HFFc6 (cell line): Measurements from ENCODE around the gene UBE2F. TPM values are rescaled to one million over a fixed set of nuclear protein-coding genes. Genes with fewer than 3 reads are reported as not detected.
A peak's percentile ranks its signal among the peaks of the same experiment; 100 is the strongest.

Source experiments
- DNase-seq: peaks from one replicate; pipeline ENCODE4 v3.0.0-alpha.2; 2018
- H3K27ac Mint-ChIP-seq: 2 replicates; pipeline ENCODE4 v1.8.0; 2020; ENCODE audit warnings: mild to moderate bottlenecking, mixed read lengths
- H3K27me3 Mint-ChIP-seq: 2 replicates; pipeline ENCODE4 v1.8.0; 2021; ENCODE audit warnings: mild to moderate bottlenecking, moderate library complexity, mixed read lengths; ENCODE audit not compliant: insufficient read depth
- H3K36me3 Mint-ChIP-seq: 2 replicates; pipeline ENCODE4 v1.8.0; 2021; ENCODE audit warnings: low read depth, mixed read lengths
- H3K4me1 Mint-ChIP-seq: 2 replicates; pipeline ENCODE4 v1.8.0; 2020; ENCODE audit warnings: low read depth, mixed read lengths
- H3K4me3 Mint-ChIP-seq: 2 replicates; pipeline ENCODE4 v1.8.0; 2020; ENCODE audit warnings: mild to moderate bottlenecking, moderate library complexity, mixed read lengths
- H3K9me3 Mint-ChIP-seq: 2 replicates; pipeline ENCODE4 v1.8.0; 2020; ENCODE audit warnings: mild to moderate bottlenecking, mixed read lengths
- total RNA-seq, 6 experiments: library from RNA; stranded (reverse); fragmentation: NEBNext Ultra II Directional; extraction: Animal tissue kit (Norgen Biotek cat#: 25700); gene quantifications; 2 replicates in 1 of 6; 3 replicates in 5 of 6; pipeline ENCODE4 v1.2.3, GENCODE V29; 2021
- TF ChIP-seq, protein P1 (sequence below): fragments of 200-600 bp; sonication (generic); IDR thresholded peaks from 2 replicates; pipeline ENCODE4 v1.5.0; 2021; ENCODE audit warnings: antibody characterized with exemption, mild to moderate bottlenecking

UBE2F gene
- total RNA-seq, 6 experiments from 2014 or later = 48.7 to 54.1 (median 51.5) TPM

DNA sequence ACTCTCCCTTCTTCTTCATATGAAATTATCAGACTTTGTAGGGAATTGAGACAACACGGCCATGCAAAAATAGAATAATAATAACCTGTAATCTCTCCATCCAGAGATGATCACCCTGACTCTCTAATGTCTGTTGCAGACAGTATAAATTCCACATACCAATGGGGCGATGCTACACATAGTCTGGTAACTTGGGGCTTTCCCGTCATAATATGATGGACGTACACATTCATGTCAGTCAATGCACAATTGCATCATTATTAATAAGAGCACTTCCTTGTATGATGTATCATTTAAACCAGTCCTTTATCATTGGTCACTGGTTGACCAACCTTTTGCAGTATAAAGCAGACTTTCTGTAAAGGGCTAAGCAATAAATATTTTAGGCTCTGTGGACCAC is 54.5 kb downstream of the UBE2F start:
- no peaks in the 10 kb centered on the region for H3K9me3 Mint-ChIP-seq
- no peaks in the 10 kb centered on the region for H3K27me3 Mint-ChIP-seq
- TF ChIP-seq, protein P1, sequence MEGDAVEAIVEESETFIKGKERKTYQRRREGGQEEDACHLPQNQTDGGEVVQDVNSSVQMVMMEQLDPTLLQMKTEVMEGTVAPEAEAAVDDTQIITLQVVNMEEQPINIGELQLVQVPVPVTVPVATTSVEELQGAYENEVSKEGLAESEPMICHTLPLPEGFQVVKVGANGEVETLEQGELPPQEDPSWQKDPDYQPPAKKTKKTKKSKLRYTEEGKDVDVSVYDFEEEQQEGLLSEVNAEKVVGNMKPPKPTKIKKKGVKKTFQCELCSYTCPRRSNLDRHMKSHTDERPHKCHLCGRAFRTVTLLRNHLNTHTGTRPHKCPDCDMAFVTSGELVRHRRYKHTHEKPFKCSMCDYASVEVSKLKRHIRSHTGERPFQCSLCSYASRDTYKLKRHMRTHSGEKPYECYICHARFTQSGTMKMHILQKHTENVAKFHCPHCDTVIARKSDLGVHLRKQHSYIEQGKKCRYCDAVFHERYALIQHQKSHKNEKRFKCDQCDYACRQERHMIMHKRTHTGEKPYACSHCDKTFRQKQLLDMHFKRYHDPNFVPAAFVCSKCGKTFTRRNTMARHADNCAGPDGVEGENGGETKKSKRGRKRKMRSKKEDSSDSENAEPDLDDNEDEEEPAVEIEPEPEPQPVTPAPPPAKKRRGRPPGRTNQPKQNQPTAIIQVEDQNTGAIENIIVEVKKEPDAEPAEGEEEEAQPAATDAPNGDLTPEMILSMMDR = no peak
- H3K27ac Mint-ChIP-seq = no peak overlapping the region
- H3K36me3 Mint-ChIP-seq = peaks cover 20% of the 10 kb centered on the region
- DNase-seq = no peak
- H3K4me3 Mint-ChIP-seq = no peak overlapping the region
- H3K4me1 Mint-ChIP-seq = peaks cover 26% of the 10 kb centered on the region

DNA sequence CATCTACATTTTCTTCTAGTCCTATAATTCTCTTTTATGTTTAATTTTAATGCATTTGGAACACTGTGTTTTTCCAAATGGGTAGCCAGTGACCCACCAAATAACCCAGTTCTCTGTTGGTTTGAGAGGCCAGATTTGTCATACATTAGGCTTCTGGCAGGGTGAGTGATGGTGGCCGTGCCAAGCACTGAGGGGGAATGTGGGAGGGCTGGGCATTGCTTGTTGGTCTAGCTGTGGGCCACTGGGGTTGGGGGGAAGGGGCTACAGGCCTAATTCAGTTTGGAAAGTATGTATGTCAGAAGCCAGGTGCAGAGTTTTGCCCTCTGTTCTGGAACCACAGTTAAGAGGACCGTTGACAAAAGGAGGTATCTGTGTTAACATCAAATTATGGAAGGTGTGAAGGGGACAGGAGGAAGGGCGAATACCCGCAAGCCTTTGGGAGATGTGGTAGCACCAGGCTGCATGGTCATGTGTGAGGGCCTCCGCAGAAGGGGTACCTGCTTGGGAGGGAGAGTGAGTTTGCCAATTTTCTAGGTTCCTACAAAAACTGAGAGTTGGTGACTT is 55.9 kb downstream of the UBE2F start:
- Mint-ChIP-seq H3K27me3 (no peaks in the 10 kb centered on the region; the same call in 1 of the 2 replicates), H3K4me1 (peaks cover 38% of the 10 kb centered on the region), H3K4me3 (no peak overlapping the region), H3K36me3 (peaks cover 22% of the 10 kb centered on the region), H3K9me3 (no peaks in the 10 kb centered on the region), H3K27ac (no peak overlapping the region)
- TF ChIP-seq, protein P1 = no peak
- no peak for DNase-seq

DNA sequence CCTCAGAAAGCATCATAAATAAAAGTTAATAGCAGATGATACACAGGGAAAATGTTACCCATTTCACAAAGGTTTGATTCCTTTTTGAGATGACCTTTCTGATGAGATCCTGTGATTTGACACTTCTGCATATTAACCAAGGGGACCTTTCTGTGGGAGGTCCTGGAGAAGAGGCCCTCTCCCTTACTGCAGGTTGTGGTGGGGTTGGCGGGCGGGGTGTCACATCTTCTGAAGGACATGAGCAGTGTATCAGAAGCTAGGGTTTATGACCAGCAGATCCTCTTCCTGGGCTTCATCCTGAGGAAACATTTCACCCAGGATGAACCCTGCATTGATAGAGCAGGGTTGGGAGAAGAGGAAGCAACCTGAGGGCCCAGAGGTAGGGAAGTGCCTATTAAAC is 56.8 kb downstream of the UBE2F start:
- H3K36me3 Mint-ChIP-seq = peaks cover 22% of the 10 kb centered on the region
- H3K4me1 Mint-ChIP-seq = peaks cover 38% of the 10 kb centered on the region
- no peaks in the 10 kb centered on the region for H3K9me3 Mint-ChIP-seq
- no peak for DNase-seq
- H3K27me3 Mint-ChIP-seq = no peaks in the 10 kb centered on the region; the same call in 1 of the 2 replicates
- no peak overlapping the region for H3K27ac Mint-ChIP-seq
- TF ChIP-seq, protein P1 = no peak
- H3K4me3 Mint-ChIP-seq = no peak overlapping the region

- Mint-ChIP-seq H3K27me3 (no peaks in the 10 kb centered on the region; the same call in 1 of the 2 replicates), H3K27ac (no peak overlapping the region), H3K36me3 (peaks cover 21% of the 10 kb centered on the region), H3K4me3 (no peak overlapping the region), H3K9me3 (no peaks in the 10 kb centered on the region), H3K4me1 (peaks cover 36% of the 10 kb centered on the region)
- peak; percentile 12 for DNase-seq
- TF ChIP-seq, protein P1 = no peak
Measured at GRCh38 chr2:238024986-238025385, 58.2 kb downstream of the UBE2F start.

GRCh38 chr2:238025741-238026360 is 59.0 kb downstream of the UBE2F start:
- DNase-seq = no peak
- H3K9me3 Mint-ChIP-seq = no peaks in the 10 kb centered on the region
- TF ChIP-seq, protein P1 = no peak
- no peak overlapping the region for H3K27ac Mint-ChIP-seq
- peaks cover 25% of the 10 kb centered on the region for H3K36me3 Mint-ChIP-seq
- H3K4me1 Mint-ChIP-seq = peaks cover 32% of the 10 kb centered on the region
- H3K27me3 Mint-ChIP-seq = no peaks in the 10 kb centered on the region; the same call in 1 of the 2 replicates
- no peak overlapping the region for H3K4me3 Mint-ChIP-seq
